ENCODE results near the gene SLC25A41.

- no peak for TF ChIP-seq ZNF563 (CRISPR knock-in tag; IDR thresholded peaks at IDR 0.05)
- no peak for TF ChIP-seq ZNF549 (CRISPR knock-in tag; IDR thresholded peaks at IDR 0.05)
- no peak for TF ChIP-seq RORA (CRISPR knock-in tag; IDR thresholded peaks at IDR 0.05)
- no peak for TF ChIP-seq CHCHD3 (CRISPR knock-in tag; IDR thresholded peaks at IDR 0.05)
- no peak for TF ChIP-seq GLI4 (CRISPR knock-in tag; IDR thresholded peaks at IDR 0.05; ENCODE audit: borderline replicate concordance)
Observed at GRCh38 chr19:6383188-6383587, 50.4 kb downstream of the SLC25A41 start.

Data from HepG2 (cell line).